Measurements from ENCODE around the gene PRPF8. TPM values are rescaled to one million over a fixed set of nuclear protein-coding genes. Genes with fewer than 3 reads are reported as not detected.

PRPF8 gene
- total and polyA plus RNA-seq, 2 of the 8 experiments (the other 6 are each of a cell fraction or from before 2014, with no cell fraction given), result 329 to 337 TPM

DNA sequence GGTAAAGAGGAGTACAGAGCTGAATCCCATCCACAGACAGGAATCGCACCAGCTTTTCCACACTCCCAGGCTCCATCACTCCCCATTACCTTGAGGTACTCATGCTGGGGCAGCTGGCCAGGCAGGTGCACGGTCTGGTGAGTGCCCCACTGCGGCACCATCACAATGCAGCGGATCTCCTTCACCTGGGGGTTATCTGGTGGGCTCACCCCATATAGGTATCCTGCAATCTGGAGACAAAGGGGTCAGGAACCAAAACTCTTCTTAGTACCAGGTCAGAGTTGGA, 33.2 kb downstream of the PRPF8 start:
- peaks cover 42 to 60% (median 53%) of the 10 kb centered on the region in 4 experiments for H3K36me3 ChIP-seq (ENCODE audit: control insufficient read depth in 2 of 4, insufficient read depth in 4 of 4, low read length in 3 of 4)
- no peak overlapping the region for H2BK20ac ChIP-seq (ENCODE audit: low read length)
- WGBS, 2 experiments (ENCODE audit: extremely low coverage in 1 of 2, insufficient coverage in 1 of 2, insufficient read length in 1 of 2, insufficient replicate concordance in 2 of 2, low coverage in 1 of 2, low lambda C conversion rate in 2 of 2, missing lambda C conversion rate in 1 of 2), result 89% methylated on average over 4 of the region's 4 CpGs; no CpG with 5 or more reads in 1 of the 2 experiments

More for the DNA sequence above, 33.2 kb downstream of the PRPF8 start:
- TF ChIP-seq CBX5 (IDR thresholded peaks at IDR 0.05; ENCODE audit: low read depth, low read length) (no peak), HDAC2 (IDR thresholded peaks at IDR 0.05; ENCODE audit: borderline replicate concordance in 1 of 2, low read depth in 2 of 2, low read length in 2 of 2) (no peak), SP4 (IDR thresholded peaks at IDR 0.05; ENCODE audit: low read length) (no peak), KDM4A (IDR thresholded peaks at IDR 0.05; ENCODE audit: low read depth, low read length, severe bottlenecking) (no peak), SP2 (IDR thresholded peaks at IDR 0.05; ENCODE audit: low read length) (no peak), RAD21 (IDR thresholded peaks at IDR 0.05 in 1 of 2, conservative IDR thresholded peaks at IDR 0.05 in 1 of 2; ENCODE audit: low read depth in 2 of 2, low read length in 2 of 2) (no peak)
- H3K4me1 ChIP-seq (replicated peaks in 1 of 4; ENCODE audit: control insufficient read depth in 3 of 4, insufficient read depth in 4 of 4, low read length in 3 of 4), result peaks cover 0 to 15% (median 11%) of the 10 kb centered on the region in 4 experiments; a peak in 5 of 7 replicates
- no peak overlapping the region for H3K9ac ChIP-seq (replicated peaks in 1 of 4; ENCODE audit: extremely low read depth in 1 of 4, low read depth in 3 of 4, low read length in 3 of 4)
- ChIA-PET CTCF (ENCODE audit: partially characterized antibody) (interaction anchor here (0.7 to 2.9 kb wide), 6 partner anchors 11 to 300 kb away, joined by 3 to 18 read pairs (median 4); no protein-coding TSS in a partner anchor), POLR2A (ENCODE audit: partially characterized antibody) (interaction anchor here (4.8 to 6.5 kb wide), 2 partner anchors 12 to 20 kb away, joined by 44 to 65 read pairs; no protein-coding TSS in a partner anchor)
- no peak overlapping the region for H3K4ac ChIP-seq (replicated peaks; ENCODE audit: insufficient read length, low read depth, low read length)
- H3K23me2 ChIP-seq (ENCODE audit: low read depth, low read length), result peaks cover 7% of the 10 kb centered on the region; the same call in 1 of the 2 replicates
- H2AK5ac ChIP-seq (ENCODE audit: low read depth, low read length), result no peak overlapping the region
- peaks cover 0 to 6% (median 2%) of the 10 kb centered on the region in 4 experiments; a peak in 3 of 7 replicates for H3K27me3 ChIP-seq (replicated peaks in 1 of 4; ENCODE audit: control insufficient read depth in 3 of 4, extremely low read depth in 1 of 4, insufficient read depth in 3 of 4, low read length in 3 of 4)
- H4K91ac ChIP-seq (replicated peaks; ENCODE audit: insufficient read length, low read length), result no peak overlapping the region
- H4K20me1 ChIP-seq (replicated peaks in 1 of 2; ENCODE audit: control insufficient read depth in 1 of 2, insufficient read depth in 2 of 2, low read length in 2 of 2), result peaks cover 15 to 24% of the 10 kb centered on the region in 2 experiments
- H2BK5ac ChIP-seq (ENCODE audit: low read depth, low read length), result no peak overlapping the region
- no peak overlapping the region for H3K27ac ChIP-seq (ENCODE audit: low read depth, low read length)
- H3K14ac ChIP-seq (ENCODE audit: insufficient read length), result no peak overlapping the region
- H3K79me1 ChIP-seq (ENCODE audit: low read depth, low read length), result no peaks in the 10 kb centered on the region; the same call in 1 of the 2 replicates
- no peak for FAIRE-seq
- no peak overlapping the region for H2BK15ac ChIP-seq (ENCODE audit: low read length)
- no peak overlapping the region for H3K18ac ChIP-seq (ENCODE audit: extremely low read depth, low read length)
- no peak overlapping the region for H3K56ac ChIP-seq (replicated peaks; ENCODE audit: insufficient read length, low read depth, low read length)
- H2BK12ac ChIP-seq (ENCODE audit: low read depth, low read length), result no peak overlapping the region
- H3K9me3 ChIP-seq (ENCODE audit: insufficient read depth in 2 of 2, low read depth in 1 of 2, low read length in 1 of 2), result no peaks in the 10 kb centered on the region
- no peaks in the 10 kb centered on the region for H3K79me2 ChIP-seq (ENCODE audit: control insufficient read depth in 1 of 2, insufficient read depth in 2 of 2, low read length in 2 of 2)
- H4K5ac ChIP-seq (ENCODE audit: insufficient read length, low read depth, low read length), result no peak overlapping the region
- H2BK120ac ChIP-seq (replicated peaks; ENCODE audit: low read depth, low read length), result no peak overlapping the region
- no peak overlapping the region for H3K23ac ChIP-seq (ENCODE audit: insufficient read length)
- H3K4me2 ChIP-seq (ENCODE audit: insufficient read depth in 1 of 2, low read depth in 2 of 2, low read length in 2 of 2), result no peak overlapping the region
- no peak overlapping the region; the same call in 1 of the 2 replicates for H4K8ac ChIP-seq (ENCODE audit: extremely low read depth, insufficient read depth, low read length)
- H3K4me3 ChIP-seq (ENCODE audit: extremely low read depth in 1 of 4, insufficient read depth in 2 of 4, low read depth in 3 of 4, low read length in 4 of 4), result no peak overlapping the region
- no peak for DNase-seq (ENCODE audit: low read depth in 1 of 2, low spot score in 2 of 2)
- H2AFZ ChIP-seq (ENCODE audit: low read length), result no peak overlapping the region
